Stomach (tissue), 4 donors: ENCODE measurements around the gene VAMP8.

Experiments
- CTCF ChIP-seq, 7 experiments: fragments of 450-650 bp in 4 of 7; fragments of 200-600 bp in 3 of 7; sonication (generic) in 3 of 7; IDR thresholded peaks; one replicate each; pipeline ENCODE4 v1.5.1; 2016 to 2019; ENCODE audit warnings: antibody characterized with exemption in 7 of 7, control low read depth in 2 of 7, mild to moderate bottlenecking in 1 of 7
- EP300 ChIP-seq: sonication (generic); formaldehyde crosslinking; IDR thresholded peaks from one replicate; pipeline ENCODE4 v1.6.1; 2017; ENCODE audit warnings: antibody characterized with exemption
- POLR2A ChIP-seq, 4 donors: fragments of 450-650 bp; IDR thresholded peaks; one replicate each; pipeline ENCODE4 v1.6.1; 2016; ENCODE audit warnings: antibody characterized with exemption in 4 of 4, control low read depth in 2 of 4, mild to moderate bottlenecking in 1 of 4, moderate library complexity in 1 of 4
- POLR2AphosphoS5 ChIP-seq, 3 donors: sonication (generic); formaldehyde crosslinking; IDR thresholded peaks; one replicate each; pipeline ENCODE4 v1.6.1; 2016; ENCODE audit warnings: antibody characterized with exemption in 3 of 3

- TF ChIP-seq CTCF (IDR thresholded peaks at IDR 0.05) (no peak), POLR2AphosphoS5 (IDR thresholded peaks at IDR 0.05) (no peak), POLR2A (IDR thresholded peaks at IDR 0.05) (no peak), EP300 (no peak)
Measured at GRCh38 chr2:85560812-85561279, 16.5 kb upstream of the VAMP8 start.
